Thyroid gland (tissue), 4 donors: ENCODE data around the gene PSMB11.

Source experiments
- POLR2A ChIP-seq, 2 donors: fragments of 450-650 bp; IDR thresholded peaks; one replicate each; pipeline ENCODE4 v1.6.1; 2017; ENCODE audit warnings: antibody characterized with exemption in 2 of 2, mild to moderate bottlenecking in 2 of 2, moderate library complexity in 1 of 2
- TF ChIP-seq, protein P1 (sequence below), 6 experiments: fragments of 200-600 bp in 3 of 6; fragments of 450-650 bp in 3 of 6; sonication (generic) in 3 of 6; IDR thresholded peaks; one replicate each; pipeline ENCODE4 v1.5.1; 2016 to 2019; ENCODE audit warnings: antibody characterized with exemption in 6 of 6, mild to moderate bottlenecking in 2 of 6, inconsistent platforms in 1 of 6, moderate library complexity in 1 of 6

DNA sequence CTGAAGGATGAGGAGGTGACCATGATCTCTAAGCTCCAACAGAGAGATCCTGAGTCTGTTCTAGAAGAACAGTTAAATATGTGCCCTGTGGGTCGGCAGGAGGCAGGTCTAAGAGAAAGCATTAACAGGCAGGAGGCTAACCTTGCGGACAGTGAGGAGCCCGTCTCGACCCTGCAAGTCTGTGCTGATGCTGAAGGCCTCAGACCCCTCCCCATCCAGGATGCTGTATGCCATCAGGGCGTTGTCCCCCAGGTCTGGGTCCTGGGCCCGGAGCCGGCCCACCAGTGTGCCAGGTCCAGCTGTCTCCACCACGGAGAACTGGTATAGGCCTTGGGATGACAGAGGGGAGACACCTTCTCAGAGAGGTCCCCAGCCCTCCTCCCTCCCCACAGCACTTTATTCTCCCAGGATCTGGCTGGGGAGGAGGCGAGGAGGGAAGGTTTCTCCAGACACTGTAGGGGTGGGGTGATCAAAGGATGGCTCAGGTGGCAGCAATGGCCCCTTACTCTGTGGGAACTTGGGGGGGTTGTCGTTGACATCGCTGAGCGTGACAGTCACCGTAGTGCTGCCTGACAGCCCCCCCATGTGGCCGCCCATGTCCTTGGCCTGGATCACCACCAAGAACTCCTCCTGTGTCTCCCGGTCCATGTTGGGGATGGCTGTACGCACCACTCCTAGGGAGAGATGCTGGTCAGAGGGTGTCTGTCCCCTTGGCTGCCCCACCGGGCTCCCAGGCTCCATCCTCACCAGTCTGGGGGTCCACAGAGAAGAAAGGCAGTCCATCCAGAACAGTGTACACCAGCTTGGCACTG, 12.2 kb downstream of the PSMB11 start:
- TF ChIP-seq, protein P1, sequence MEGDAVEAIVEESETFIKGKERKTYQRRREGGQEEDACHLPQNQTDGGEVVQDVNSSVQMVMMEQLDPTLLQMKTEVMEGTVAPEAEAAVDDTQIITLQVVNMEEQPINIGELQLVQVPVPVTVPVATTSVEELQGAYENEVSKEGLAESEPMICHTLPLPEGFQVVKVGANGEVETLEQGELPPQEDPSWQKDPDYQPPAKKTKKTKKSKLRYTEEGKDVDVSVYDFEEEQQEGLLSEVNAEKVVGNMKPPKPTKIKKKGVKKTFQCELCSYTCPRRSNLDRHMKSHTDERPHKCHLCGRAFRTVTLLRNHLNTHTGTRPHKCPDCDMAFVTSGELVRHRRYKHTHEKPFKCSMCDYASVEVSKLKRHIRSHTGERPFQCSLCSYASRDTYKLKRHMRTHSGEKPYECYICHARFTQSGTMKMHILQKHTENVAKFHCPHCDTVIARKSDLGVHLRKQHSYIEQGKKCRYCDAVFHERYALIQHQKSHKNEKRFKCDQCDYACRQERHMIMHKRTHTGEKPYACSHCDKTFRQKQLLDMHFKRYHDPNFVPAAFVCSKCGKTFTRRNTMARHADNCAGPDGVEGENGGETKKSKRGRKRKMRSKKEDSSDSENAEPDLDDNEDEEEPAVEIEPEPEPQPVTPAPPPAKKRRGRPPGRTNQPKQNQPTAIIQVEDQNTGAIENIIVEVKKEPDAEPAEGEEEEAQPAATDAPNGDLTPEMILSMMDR (IDR thresholded peaks at IDR 0.05) = no peak
- no peak for TF ChIP-seq POLR2A (IDR thresholded peaks at IDR 0.05)
